Activated CD8-positive, alpha-beta memory T cell treated with anti-CD3 and anti-CD28 coated beads, Interleukin-2, amount 50 U/mL, for 24 hours (primary cell): ENCODE measurements around the gene UCKL1.
"Not testable (repeated sequence)": the region's sequence is repeated elsewhere in the genome, so short reads cannot be mapped to it uniquely, and the experiment has no call there.

Experiments
- DNase-seq: peaks from one replicate; pipeline ENCODE4 v3.0.0-alpha.2; 2020; ENCODE audit errors: extremely low read depth

The UCKL1 gene

GRCh38 chr20:63942969-63943807 lies 13.0 kb downstream of the UCKL1 start:
- no peak for DNase-seq

GRCh38 chr20:63942250-63942951 lies 13.8 kb downstream of the UCKL1 start:
- DNase-seq: no peak

GRCh38 chr20:63941282-63942081 lies 14.7 kb downstream of the UCKL1 start:
- DNase-seq: peak; percentile 51

GRCh38 chr20:63940472-63941266 lies 15.5 kb downstream of the UCKL1 start:
- DNase-seq: no peak

- no peak for DNase-seq
These were observed 16.1 kb downstream of the UCKL1 start for GRCh38 chr20:63940071-63940471.

GRCh38 chr20:63939061-63939935 lies 16.9 kb downstream of the UCKL1 start:
- DNase-seq: no peak

- DNase-seq: no peak
These were observed 18.6 kb downstream of the UCKL1 start for GRCh38 chr20:63937596-63937995.

GRCh38 chr20:63935447-63935846 lies 20.8 kb downstream of the UCKL1 start:
- no peak for DNase-seq

GRCh38 chr20:63934271-63935068 lies 21.7 kb downstream of the UCKL1 start:
- DNase-seq: no peak

GRCh38 chr20:63933646-63934045 lies 22.6 kb downstream of the UCKL1 start:
- no peak for DNase-seq

GRCh38 chr20:63932606-63933160 lies 23.5 kb downstream of the UCKL1 start:
- DNase-seq: no peak

- no peak for DNase-seq
These were observed 24.5 kb downstream of the UCKL1 start for GRCh38 chr20:63931735-63932134.

GRCh38 chr20:63930971-63931553 lies 25.2 kb downstream of the UCKL1 start:
- DNase-seq: no peak

GRCh38 chr20:63929473-63929883 lies 26.7 kb downstream of the UCKL1 start:
- not testable (repeated sequence) for DNase-seq

GRCh38 chr20:63929071-63929470 lies 27.1 kb downstream of the UCKL1 start:
- DNase-seq: no peak

- DNase-seq: no peak
These were observed 29.9 kb downstream of the UCKL1 start for GRCh38 chr20:63926298-63926697.

- no peak for DNase-seq
These were observed 32.0 kb downstream of the UCKL1 start for GRCh38 chr20:63924241-63924640.

GRCh38 chr20:63923651-63924050 lies 32.6 kb downstream of the UCKL1 start:
- DNase-seq: no peak

GRCh38 chr20:63920226-63920625 lies 36.0 kb downstream of the UCKL1 start:
- no peak for DNase-seq
